Brain microvascular endothelial cell (primary cell): ENCODE measurements around the gene PDXP.

ENCODE experiments used
- DNase-seq: peaks from one replicate; pipeline ENCODE4 v3.0.0-alpha.2; 2020
- H3K27ac ChIP-seq: fragments of 250-450 bp; sonication (Bioruptor Pico); 2 replicates; pipeline ENCODE4 v1.5.1; 2020; ENCODE audit warnings: mild to moderate bottlenecking, moderate library complexity
- H3K27me3 ChIP-seq: fragments of 250-450 bp; sonication (Bioruptor Pico); replicated peaks from 2 replicates; pipeline ENCODE4 v1.5.1; 2020; ENCODE audit warnings: mild to moderate bottlenecking
- H3K36me3 ChIP-seq: fragments of 250-450 bp; sonication (Bioruptor Pico); replicated peaks from 2 replicates; pipeline ENCODE4 v1.5.1; 2020; ENCODE audit warnings: mild to moderate bottlenecking
- H3K4me3 ChIP-seq: 2 replicates; pipeline ENCODE4 v1.5.1; 2011; ENCODE audit warnings: low read depth, mild to moderate bottlenecking, control low read depth, low read length, moderate library complexity
- in situ Hi-C: cut with HindIII; loops from 2 replicates; pipeline ENCODE4 v1.10.0; 2017; ENCODE audit warnings: low sequenced_read_pairs, low pct_ligation_motif_present
- TF ChIP-seq, protein P1 (sequence below): IDR thresholded peaks from 2 replicates; pipeline ENCODE4 v1.5.1; 2011; ENCODE audit warnings: low read depth, mild to moderate bottlenecking, moderate library complexity, low read length, control low read depth, inconsistent platforms; ENCODE audit errors: missing control alignments

PDXP gene

DNA sequence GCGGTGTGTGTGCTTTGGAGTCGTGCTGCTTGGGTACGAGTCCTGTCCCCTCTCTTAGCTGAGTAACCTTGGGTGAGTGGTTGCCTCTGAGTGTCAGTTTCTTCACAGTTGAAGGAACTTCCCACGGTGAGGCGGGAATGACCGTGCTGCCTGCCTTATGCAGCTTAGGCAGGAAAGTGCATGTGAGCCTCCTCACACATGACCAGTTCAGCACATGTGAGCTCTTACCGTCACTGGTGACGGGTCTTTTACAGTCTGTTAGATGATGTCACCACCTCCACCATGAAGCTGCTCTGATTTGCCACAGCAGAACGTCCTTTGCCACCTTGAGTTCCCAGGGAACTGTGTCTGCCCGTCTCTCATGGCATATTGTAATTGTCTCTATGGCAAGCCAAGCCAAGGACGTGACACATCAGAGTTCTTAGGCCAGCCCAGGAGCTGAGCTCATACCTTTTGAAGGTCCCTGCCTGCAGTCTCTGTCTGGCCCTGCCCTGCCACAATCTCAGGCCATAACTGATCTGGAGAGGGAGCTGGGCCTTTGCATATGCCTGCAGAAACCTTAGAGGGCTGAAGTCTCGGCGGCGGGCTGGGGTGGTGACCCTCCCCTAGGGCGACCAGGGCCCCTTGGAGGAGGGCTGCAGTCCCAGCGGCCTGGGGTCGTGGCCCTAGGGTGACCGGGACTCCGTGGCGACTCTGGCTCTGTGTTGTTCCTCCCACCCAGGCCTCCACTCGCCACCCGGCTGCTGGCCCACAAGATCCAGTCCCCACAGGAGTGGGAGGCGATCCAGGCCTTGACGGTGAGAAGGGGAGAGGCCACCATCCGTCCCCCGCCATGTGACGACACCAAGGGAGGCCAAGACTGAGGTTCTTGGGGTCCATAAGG is 42.1 kb upstream of the PDXP start:
- Histone ChIP-seq H3K27me3 (no peaks in the 10 kb centered on the region), H3K4me3 (no peak overlapping the region), H3K36me3 (peaks cover 43% of the 10 kb centered on the region), H3K27ac (no peak overlapping the region)
- TF ChIP-seq, protein P1, sequence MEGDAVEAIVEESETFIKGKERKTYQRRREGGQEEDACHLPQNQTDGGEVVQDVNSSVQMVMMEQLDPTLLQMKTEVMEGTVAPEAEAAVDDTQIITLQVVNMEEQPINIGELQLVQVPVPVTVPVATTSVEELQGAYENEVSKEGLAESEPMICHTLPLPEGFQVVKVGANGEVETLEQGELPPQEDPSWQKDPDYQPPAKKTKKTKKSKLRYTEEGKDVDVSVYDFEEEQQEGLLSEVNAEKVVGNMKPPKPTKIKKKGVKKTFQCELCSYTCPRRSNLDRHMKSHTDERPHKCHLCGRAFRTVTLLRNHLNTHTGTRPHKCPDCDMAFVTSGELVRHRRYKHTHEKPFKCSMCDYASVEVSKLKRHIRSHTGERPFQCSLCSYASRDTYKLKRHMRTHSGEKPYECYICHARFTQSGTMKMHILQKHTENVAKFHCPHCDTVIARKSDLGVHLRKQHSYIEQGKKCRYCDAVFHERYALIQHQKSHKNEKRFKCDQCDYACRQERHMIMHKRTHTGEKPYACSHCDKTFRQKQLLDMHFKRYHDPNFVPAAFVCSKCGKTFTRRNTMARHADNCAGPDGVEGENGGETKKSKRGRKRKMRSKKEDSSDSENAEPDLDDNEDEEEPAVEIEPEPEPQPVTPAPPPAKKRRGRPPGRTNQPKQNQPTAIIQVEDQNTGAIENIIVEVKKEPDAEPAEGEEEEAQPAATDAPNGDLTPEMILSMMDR, result no peak
- no peak for DNase-seq
- in situ Hi-C loops, result no loop called here

DNA sequence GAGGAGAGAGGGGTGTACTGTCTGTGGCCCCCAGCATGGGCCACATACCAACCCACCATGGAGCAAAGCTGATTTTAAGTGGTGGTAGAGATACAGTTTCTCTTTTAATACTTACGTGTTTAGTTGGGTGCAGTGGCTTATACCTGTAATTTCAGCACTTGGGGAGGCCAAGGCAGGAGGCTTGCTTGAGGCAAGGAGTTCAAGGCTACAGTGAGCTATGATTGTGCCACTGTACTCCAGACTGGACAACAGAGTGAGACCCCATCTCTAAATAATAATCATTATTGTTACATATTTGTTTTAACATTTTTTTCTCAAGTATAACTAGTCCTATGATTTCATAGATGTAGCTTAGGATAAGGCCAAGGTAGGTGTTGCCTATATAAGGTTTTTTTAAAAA is 41.1 kb upstream of the PDXP start:
- TF ChIP-seq, protein P1, result no peak
- Histone ChIP-seq H3K27me3 (no peaks in the 10 kb centered on the region), H3K27ac (no peak overlapping the region), H3K36me3 (peaks cover 45% of the 10 kb centered on the region), H3K4me3 (no peak overlapping the region)
- in situ Hi-C loops, result no loop called here
- no peak for DNase-seq

DNA sequence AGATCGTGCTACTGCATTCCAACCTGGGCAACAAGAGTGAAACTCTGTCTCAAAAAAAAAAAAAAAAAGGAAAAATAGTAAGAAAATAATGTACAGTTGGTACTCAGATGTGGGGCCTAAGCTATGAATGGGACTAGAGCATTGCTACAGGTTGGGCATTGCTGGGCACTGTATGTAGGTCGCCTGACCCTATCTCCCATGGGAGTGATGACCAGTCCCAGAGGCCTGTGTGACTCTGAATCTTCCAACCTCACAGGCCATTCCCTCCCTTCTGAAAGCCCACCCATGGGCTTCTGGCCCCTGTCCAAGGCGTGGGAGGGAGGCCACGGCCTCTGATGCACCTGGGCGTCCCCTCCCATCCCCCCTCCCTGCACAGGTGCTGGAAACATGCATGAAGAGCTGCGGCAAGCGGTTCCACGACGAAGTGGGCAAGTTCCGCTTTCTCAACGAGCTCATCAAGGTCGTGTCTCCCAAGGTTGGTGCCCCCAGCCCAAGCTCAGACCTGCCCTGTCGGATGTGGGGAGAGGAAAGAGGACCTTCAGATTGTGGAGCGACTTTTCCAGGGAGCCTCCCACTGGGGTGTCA is 40.4 kb upstream of the PDXP start:
- TF ChIP-seq, protein P1, result no peak
- in situ Hi-C loops, result no loop called here
- DNase-seq, result no peak
- H3K36me3 ChIP-seq, result peaks cover 45% of the 10 kb centered on the region
- no peak overlapping the region for H3K27ac ChIP-seq
- H3K27me3 ChIP-seq, result no peaks in the 10 kb centered on the region
- no peak overlapping the region for H3K4me3 ChIP-seq

DNA sequence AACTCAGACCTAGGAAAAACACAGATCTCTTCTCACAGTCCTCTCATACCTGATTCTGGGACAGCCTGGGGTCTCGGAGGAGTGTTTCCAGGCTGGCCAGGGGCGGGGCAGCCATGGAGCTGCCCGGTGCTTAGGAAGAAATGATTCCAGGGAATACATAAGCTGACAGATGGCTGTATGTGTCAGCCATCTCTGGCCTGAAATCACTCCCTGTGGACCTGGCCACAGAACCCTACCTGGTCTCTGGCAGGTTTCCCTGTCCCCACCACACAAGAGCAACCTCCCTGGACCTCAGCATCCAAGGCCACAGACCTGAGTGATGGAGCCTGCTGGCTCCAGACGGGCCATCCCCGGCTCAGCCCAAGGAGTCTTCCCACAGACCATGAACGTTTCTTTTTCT is 39.8 kb upstream of the PDXP start:
- Histone ChIP-seq H3K27ac (no peak overlapping the region), H3K36me3 (peaks cover 45% of the 10 kb centered on the region), H3K27me3 (no peaks in the 10 kb centered on the region), H3K4me3 (no peak overlapping the region)
- TF ChIP-seq, protein P1, result no peak
- DNase-seq, result no peak
- in situ Hi-C loops, result no loop called here

DNA sequence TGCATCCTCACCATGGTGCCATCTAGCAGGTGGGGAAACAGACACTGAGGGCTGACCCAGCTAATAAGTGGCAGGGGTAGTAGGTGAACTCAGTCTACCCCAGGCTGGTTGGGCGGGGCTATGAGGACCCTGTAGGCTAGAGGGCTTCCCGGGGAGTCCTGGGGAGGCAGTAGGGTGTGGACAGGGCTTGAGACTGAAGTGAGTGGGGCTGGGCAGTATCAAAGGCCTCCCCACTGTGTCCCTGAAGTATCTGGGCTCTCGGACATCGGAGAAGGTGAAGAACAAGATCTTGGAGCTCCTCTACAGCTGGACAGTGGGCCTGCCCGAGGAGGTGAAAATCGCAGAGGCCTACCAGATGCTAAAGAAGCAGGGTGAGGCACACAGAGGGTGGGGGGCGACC is 38.5 kb upstream of the PDXP start:
- Histone ChIP-seq H3K27ac (no peak overlapping the region), H3K36me3 (peaks cover 42% of the 10 kb centered on the region), H3K4me3 (no peak overlapping the region), H3K27me3 (no peaks in the 10 kb centered on the region)
- in situ Hi-C loops, result no loop called here
- DNase-seq, result no peak
- TF ChIP-seq, protein P1, result no peak
